Subcutaneous adipose tissue (tissue), 4 donors: ENCODE data around the gene IGSF9. TPM values are rescaled to one million over a fixed set of nuclear protein-coding genes. Genes with fewer than 3 reads are reported as not detected.

ENCODE experiments used
- total RNA-seq, 4 donors: library from RNA; depleted of rRNA; stranded (reverse); fragments of >200 nt; gene quantifications; one replicate each; pipeline ENCODE4 v1.1.0, GENCODE V29; 2016
- TF ChIP-seq, protein P1 (sequence below): fragments of 450-650 bp; IDR thresholded peaks from one replicate; pipeline ENCODE4 v1.5.1; 2016; ENCODE audit warnings: low read depth, mild to moderate bottlenecking, control low read depth, antibody characterized with exemption, moderate library complexity

IGSF9 gene
- total RNA-seq, 4 donors from 2014 or later, result 0.17 to 0.33 TPM; not detected in 2

DNA sequence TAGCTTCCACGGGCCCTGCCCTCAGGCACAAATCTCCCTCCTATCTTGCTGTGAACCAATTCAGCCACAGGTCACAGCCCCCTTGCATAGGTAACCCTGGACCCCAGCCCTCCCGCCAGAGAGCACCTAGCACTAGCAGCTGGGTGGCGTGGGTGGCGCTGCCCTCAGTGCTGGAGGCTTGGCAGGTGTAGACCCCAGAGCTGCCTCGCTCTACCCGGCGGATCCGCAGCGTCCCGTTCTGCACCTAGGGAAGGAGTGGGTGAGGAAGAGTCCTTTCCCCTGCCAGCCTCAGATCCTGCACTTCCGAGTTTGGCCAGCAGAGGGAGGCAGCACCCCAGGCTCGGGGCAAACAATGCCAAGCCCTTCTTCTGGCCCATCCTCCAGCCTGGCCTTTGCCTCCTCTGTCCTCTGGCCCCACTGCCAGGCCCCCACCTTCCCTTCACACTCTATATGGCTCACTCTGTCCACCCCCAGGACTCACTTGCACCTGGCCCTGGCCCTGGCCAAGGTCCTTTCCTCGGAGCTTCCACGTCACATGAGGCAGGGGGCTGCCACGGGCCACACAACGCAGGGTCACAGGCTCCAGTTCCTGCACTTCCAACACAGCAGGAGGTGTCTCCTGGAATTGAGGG, 9.0 kb downstream of the IGSF9 start:
- TF ChIP-seq, protein P1, sequence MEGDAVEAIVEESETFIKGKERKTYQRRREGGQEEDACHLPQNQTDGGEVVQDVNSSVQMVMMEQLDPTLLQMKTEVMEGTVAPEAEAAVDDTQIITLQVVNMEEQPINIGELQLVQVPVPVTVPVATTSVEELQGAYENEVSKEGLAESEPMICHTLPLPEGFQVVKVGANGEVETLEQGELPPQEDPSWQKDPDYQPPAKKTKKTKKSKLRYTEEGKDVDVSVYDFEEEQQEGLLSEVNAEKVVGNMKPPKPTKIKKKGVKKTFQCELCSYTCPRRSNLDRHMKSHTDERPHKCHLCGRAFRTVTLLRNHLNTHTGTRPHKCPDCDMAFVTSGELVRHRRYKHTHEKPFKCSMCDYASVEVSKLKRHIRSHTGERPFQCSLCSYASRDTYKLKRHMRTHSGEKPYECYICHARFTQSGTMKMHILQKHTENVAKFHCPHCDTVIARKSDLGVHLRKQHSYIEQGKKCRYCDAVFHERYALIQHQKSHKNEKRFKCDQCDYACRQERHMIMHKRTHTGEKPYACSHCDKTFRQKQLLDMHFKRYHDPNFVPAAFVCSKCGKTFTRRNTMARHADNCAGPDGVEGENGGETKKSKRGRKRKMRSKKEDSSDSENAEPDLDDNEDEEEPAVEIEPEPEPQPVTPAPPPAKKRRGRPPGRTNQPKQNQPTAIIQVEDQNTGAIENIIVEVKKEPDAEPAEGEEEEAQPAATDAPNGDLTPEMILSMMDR, result no peak

GRCh38 chr1:159935719-159936272, 9.6 kb downstream of the IGSF9 start:
- TF ChIP-seq, protein P1, result no peak

GRCh38 chr1:159935305-159935704, 10.1 kb downstream of the IGSF9 start:
- TF ChIP-seq, protein P1, result no peak

GRCh38 chr1:159934136-159935039, 11.0 kb downstream of the IGSF9 start:
- TF ChIP-seq, protein P1, result no peak

DNA sequence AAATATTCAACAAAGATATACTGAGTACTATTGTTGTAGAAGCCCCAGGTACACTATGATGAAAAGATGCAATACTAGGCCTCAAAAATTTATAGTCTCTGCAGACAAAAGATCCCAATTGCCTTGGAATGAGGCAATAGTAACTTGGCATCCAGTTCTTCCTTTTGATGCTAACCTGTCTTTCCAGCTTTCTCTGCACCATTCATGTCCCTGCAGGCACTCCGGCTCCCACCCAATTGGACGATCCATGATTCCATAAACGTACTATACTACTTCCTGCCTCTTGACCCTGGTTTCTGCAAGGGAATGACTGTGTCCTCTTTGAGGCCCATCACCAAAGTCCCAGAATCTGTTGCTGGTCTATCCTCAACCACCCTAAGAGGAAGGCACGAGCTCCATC, 12.1 kb downstream of the IGSF9 start:
- TF ChIP-seq, protein P1, result no peak

GRCh38 chr1:159932296-159933285, 12.8 kb downstream of the IGSF9 start:
- TF ChIP-seq, protein P1, result no peak
